ENCODE measurements around the gene MALL.
"Not testable (repeated sequence)": the region's sequence is repeated elsewhere in the genome, so short reads cannot be mapped to it uniquely, and the experiment has no call there.

The MALL gene

DNA sequence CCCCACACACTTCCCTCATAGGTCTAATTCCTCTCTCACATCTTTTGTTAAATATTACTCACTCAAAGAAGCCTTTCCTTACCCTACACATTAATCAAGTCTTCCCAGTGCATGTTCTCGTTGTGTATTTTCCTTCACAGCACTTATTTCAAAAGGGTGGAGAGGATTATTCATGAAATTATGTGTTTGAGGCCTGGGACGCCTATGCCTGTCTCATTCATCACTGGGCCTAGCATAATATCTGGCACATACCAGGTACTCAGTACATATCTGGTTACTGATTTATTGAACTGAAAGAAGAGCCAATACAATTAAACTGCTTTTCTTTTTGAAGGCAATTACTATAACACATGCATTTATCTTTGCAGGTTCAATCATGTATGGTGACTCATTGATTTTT lies 15.1 kb upstream of the MALL start:
- H3K27me3 Mint-ChIP-seq = peaks cover 2% of the 10 kb centered on the region
- peaks cover 11% of the 10 kb centered on the region for H3K9me3 Mint-ChIP-seq
- H3K4me1 Mint-ChIP-seq = no peaks in the 10 kb centered on the region
- ATAC-seq (ENCODE audit: low read depth) = no peak
- no peak overlapping the region for H3K27ac Mint-ChIP-seq
- no peak overlapping the region for H3K4me3 Mint-ChIP-seq
- peaks cover 13% of the 10 kb centered on the region for H3K36me3 Mint-ChIP-seq
- DNase-seq (ENCODE audit: low spot score in 2 of 2) = no peak

DNA sequence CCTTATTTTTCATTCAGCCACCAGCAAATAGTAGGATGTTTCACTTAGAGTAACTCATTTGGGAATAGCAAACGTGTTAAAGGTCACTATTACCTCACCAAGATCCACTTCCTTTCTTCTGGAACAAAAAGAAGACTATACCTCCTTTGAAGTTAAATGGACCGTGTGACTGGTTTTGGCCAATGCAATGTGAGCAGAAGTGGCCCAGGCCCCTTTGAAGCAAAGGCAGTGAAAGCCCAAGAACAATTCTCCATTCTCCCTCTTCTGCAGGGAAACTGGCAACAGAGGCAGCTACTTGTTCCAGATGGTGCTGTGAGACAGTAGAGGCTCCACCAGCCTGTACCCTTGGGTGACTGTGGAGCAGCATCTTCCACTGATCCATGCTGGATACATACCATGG lies 11.3 kb upstream of the MALL start:
- peaks cover 6% of the 10 kb centered on the region for H3K36me3 Mint-ChIP-seq

DNA sequence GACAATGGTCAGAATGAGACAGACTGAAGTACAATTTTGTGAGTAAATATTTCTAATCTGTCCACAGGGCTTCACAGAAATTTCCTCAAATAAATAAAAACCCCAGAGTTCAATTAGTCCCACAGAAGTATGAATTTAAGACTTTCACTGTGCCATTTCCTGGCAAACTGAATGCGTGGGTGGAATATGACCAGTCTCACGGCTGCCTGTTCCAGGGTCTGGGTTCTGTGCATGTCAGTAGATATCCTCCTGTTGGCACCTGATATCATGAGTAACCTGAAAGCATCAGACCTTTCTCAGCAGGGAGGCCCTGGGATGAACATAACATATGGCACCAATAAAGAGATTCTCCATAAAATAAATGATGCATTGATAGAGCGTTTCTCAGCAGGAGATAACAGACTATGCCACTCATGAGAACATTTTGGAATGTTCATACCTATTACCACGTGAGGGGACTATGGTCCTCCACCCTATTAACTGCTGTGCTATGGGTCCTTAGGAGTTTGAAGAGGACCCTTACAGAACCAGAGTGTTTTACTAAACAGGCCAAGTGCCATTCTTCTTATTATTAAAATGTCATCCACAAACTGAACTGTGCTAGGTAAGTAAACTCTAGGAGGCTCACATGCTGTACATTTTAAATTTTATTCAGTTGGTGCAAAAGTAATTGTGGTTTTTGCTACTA lies 10.6 kb upstream of the MALL start:
- Mint-ChIP-seq H3K4me3 (no peak overlapping the region), H3K27ac (no peak overlapping the region), H3K9me3 (no peaks in the 10 kb centered on the region), H3K4me1 (no peaks in the 10 kb centered on the region), H3K36me3 (peaks cover 5% of the 10 kb centered on the region), H3K27me3 (no peaks in the 10 kb centered on the region)
- DNase-seq (ENCODE audit: low spot score in 2 of 2) (no peak), ATAC-seq (ENCODE audit: low read depth) (no peak)

More for the DNA sequence above, 11.3 kb upstream of the MALL start:
- Mint-ChIP-seq H3K9me3 (no peaks in the 10 kb centered on the region), H3K4me3 (no peak overlapping the region), H3K27ac (no peak overlapping the region), H3K27me3 (peaks cover under 1% of the 10 kb centered on the region), H3K4me1 (no peaks in the 10 kb centered on the region)
- ATAC-seq (ENCODE audit: low read depth) (no peak), DNase-seq (ENCODE audit: low spot score in 2 of 2) (no peak)

DNA sequence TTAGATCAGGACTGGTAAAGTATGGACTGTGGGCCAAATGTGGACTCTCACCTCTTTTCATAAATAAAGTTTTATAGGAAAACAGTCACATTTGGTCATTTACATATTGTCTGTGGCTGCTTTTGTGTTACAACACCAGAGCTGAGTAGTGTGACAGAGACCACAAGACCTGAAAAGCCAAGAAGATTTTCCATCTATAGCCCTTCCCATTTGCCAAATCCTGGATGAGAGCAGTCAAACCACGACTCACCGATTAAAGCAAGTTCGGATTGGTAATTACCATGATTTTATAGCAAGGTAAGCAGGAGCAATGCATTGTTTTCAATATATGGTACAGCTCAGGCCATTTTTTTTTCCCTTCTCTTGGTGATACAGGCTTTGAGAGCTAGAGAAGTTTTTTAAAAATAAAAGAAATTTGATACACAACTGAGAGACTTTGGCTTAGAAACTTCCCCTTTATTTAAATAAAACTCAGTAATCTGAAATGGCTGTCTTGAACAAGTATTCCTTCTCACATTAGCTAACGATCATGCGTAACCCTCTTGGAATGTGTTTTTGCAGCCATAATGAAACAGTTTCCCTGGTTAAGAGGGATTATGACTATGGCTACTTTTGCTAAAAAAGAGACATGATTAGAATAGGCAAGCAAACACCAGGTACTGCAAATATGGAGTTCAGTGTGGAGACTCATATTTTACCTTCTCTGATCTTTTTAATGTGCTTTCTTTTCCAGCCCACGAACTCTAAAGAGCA lies 9.5 kb upstream of the MALL start:
- Mint-ChIP-seq H3K27me3 (no peaks in the 10 kb centered on the region), H3K36me3 (no peaks in the 10 kb centered on the region), H3K9me3 (no peaks in the 10 kb centered on the region), H3K4me1 (no peaks in the 10 kb centered on the region), H3K4me3 (no peak overlapping the region), H3K27ac (no peak overlapping the region)
- DNase-seq (ENCODE audit: low spot score in 2 of 2) (no peak), ATAC-seq (ENCODE audit: low read depth) (no peak)

DNA sequence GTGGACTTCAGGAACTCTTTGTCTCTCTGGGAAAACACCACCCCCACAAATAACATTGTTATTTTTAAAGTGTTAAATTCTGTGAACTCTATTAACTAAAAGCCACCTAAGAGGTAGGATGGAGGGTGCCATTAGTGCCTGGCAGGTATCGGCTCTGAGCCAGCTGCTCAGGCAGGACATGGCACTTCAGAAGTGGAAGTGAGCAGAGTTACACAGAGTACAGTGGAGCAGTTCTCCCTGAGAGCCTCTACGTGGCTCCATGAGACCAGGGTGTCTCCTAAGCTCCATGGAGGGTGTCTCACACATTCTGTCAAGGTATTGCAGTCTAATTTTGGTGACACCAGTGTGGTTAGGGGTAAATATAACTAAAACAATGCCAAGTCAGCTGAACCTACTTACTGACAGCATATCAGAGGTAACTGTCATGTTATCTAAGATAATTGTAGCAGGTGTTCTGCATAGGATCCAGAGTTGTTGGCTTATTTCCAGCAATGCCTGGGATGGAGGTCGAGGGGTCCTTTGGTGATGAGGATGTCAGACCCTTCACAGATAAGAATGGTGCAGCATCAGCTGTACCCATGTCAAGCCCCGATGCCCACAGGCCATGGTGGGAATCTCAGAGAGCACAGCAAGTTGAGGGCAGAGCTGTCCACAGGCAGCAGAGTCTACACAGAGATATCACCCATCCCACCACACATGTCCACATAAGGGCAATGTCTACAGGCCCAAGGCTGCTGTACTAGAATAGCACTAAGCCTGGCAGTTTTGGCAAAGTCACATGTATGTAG lies 8.6 kb upstream of the MALL start:
- Mint-ChIP-seq H3K4me3 (no peak overlapping the region), H3K4me1 (no peaks in the 10 kb centered on the region), H3K9me3 (no peaks in the 10 kb centered on the region), H3K27me3 (peaks cover 2% of the 10 kb centered on the region), H3K27ac (no peak overlapping the region), H3K36me3 (no peaks in the 10 kb centered on the region)
- DNase-seq (ENCODE audit: low spot score in 2 of 2) (no peak), ATAC-seq (ENCODE audit: low read depth) (no peak)

DNA sequence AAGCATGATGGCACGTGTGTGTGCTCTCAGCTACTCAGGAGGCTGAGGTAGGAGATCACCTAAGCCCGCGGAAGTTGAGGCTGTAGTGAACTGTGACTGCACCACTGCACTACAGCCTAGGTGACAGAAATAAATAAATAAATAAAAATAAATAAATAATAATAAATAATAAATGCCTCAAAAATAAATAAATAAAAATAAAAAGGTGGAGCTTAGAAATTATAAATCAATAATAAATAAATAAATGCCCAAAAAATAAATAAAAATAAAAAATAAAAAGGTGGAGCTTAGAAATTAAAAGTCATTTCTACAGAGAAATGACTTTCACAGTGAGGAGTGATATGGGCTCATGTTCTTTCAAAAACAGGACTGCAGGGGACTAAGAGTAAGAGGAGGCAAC lies 6.0 kb upstream of the MALL start:
- ATAC-seq (ENCODE audit: low read depth) (no peak), DNase-seq (ENCODE audit: low spot score in 2 of 2) (no peak)
- no peaks in the 10 kb centered on the region for H3K36me3 Mint-ChIP-seq
- no peak overlapping the region for H3K27ac Mint-ChIP-seq
- no peaks in the 10 kb centered on the region for H3K9me3 Mint-ChIP-seq
- H3K27me3 Mint-ChIP-seq = peaks cover 6% of the 10 kb centered on the region
- no peaks in the 10 kb centered on the region for H3K4me1 Mint-ChIP-seq
- no peak overlapping the region for H3K4me3 Mint-ChIP-seq

DNA sequence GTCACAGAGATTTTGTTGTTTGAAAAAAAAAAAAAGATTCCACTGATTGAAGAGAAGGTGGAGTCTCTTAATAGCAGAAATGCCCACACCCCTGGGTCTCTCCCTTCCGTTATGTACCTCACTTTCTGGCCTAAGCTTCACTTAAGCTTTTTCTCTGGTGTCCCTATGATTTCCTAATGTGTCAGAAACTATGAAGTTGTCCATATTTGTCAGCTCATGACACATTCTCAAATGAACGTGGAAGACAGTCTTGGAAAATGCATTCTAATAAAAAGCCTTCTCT lies 5.4 kb upstream of the MALL start:
- Mint-ChIP-seq H3K4me1 (no peaks in the 10 kb centered on the region), H3K36me3 (no peaks in the 10 kb centered on the region), H3K27me3 (peaks cover 10% of the 10 kb centered on the region), H3K9me3 (no peaks in the 10 kb centered on the region), H3K4me3 (no peak overlapping the region), H3K27ac (no peak overlapping the region)
- no peak for ATAC-seq (ENCODE audit: low read depth)
- DNase-seq (ENCODE audit: low spot score in 2 of 2) = no peak

DNA sequence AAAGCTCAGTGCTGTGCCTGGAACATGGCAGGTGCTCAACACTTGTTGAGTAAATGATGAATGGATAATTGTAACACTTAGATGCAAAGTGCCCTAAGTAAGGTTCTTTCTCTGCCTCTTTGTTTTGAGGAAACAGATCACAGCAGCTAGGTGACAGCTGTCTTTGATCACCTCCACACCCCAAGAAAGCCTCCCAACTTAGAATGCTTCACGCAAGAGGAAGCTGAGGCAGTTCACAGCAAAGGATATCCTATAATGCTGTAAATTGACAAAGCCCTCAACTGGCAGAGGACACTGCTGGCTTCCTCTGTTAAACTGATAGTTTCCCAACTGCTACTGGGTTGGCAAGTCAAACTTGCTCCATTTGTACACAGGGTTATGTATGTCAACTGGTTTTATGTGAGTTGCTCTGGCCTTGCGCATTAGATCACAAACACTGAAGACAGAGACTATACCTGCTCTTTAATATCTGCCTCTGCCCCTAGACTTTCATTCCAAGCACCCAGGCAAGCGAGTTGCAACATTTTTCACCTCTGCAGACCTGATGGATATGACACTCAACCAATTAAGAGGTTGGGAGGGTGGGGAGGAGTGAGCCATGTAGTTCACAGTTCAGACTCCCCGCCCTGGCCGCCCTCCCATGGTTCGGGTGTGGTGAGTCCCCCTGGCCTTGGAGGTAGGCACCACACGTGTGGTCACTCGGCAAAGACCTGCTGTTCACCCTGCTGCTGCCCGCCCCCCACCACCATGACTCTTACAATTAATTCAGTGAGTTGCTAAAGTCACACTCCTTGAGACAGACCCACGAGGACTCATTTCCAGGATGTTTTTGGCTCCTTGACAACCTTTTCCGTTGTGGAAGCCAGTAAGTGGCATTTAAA lies 4.8 kb upstream of the MALL start:
- DNase-seq (ENCODE audit: low spot score in 2 of 2) = no peak
- Mint-ChIP-seq H3K27me3 (peaks cover 10% of the 10 kb centered on the region), H3K4me1 (no peaks in the 10 kb centered on the region), H3K9me3 (no peaks in the 10 kb centered on the region), H3K27ac (no peak overlapping the region), H3K4me3 (no peak overlapping the region), H3K36me3 (no peaks in the 10 kb centered on the region)
- ATAC-seq (ENCODE audit: low read depth) = no peak

DNA sequence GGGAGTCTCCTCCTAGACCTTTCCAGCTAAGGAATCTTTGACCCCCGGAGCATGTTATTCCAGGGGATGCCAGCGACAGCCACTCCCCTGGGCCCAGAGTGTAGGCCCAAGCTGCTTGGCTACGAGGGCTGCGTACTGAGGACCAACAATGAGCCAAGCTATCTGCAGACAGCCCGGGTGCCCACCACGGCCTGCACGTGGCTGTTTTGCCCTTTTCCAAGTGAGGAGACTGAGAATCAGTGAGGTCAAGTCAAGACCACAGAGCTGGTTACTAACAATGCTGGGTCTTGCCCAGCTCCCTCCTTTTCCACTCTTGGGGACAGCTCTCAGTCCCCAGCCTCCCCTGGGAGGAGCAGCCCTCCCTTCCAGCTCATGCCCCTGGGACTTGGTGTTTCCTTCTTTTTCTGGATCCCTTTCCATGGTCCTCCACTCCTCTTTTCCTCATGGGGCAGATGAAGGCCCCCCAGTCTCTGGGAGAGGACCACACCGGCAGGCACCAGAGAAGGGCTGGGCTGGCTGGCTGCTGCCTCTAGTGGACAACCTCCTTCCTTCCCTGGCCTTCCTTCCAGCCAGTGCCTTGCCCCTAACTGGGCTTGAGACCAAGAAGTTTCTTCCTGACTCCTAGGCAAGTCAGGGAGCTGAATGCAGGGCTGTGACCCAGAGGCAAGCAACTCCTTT lies 550 bp upstream of the MALL start:
- H3K27me3 Mint-ChIP-seq = peaks cover 17% of the 10 kb centered on the region
- H3K4me1 Mint-ChIP-seq = no peaks in the 10 kb centered on the region
- no peak overlapping the region for H3K27ac Mint-ChIP-seq
- H3K36me3 Mint-ChIP-seq = no peaks in the 10 kb centered on the region
- DNase-seq (ENCODE audit: low spot score in 2 of 2) = no peak
- peaks cover 2% of the 10 kb centered on the region for H3K9me3 Mint-ChIP-seq
- no peak overlapping the region for H3K4me3 Mint-ChIP-seq
- ATAC-seq (ENCODE audit: low read depth) = no peak

DNA sequence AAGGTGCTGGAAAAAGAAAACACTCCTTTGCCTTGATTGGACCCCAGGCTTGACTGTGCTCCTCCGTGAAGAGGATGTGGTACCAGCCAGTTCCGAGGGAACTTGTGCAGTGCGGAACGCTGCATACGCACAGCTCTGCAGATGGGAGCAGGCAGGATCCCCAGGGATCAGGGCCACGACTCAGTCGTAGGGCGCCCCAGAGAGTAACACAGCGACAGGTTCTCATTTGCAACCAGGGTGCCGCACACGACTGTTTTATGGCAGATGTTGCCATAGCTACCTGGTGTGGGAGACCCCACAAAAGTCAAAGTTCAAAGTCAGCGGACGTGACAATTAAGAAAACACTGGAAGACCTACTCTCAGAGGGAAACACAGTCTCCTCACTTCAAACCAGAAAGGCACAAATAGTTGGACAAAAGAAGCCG lies 779 bp downstream of the MALL start:
- no peak overlapping the region for H3K4me3 Mint-ChIP-seq
- no peaks in the 10 kb centered on the region for H3K4me1 Mint-ChIP-seq
- DNase-seq (ENCODE audit: low spot score in 2 of 2) (no peak), ATAC-seq (ENCODE audit: low read depth) (no peak)
- no peak overlapping the region for H3K27ac Mint-ChIP-seq
- H3K9me3 Mint-ChIP-seq = peaks cover 6% of the 10 kb centered on the region
- H3K27me3 Mint-ChIP-seq = peaks cover 21% of the 10 kb centered on the region
- no peaks in the 10 kb centered on the region for H3K36me3 Mint-ChIP-seq

DNA sequence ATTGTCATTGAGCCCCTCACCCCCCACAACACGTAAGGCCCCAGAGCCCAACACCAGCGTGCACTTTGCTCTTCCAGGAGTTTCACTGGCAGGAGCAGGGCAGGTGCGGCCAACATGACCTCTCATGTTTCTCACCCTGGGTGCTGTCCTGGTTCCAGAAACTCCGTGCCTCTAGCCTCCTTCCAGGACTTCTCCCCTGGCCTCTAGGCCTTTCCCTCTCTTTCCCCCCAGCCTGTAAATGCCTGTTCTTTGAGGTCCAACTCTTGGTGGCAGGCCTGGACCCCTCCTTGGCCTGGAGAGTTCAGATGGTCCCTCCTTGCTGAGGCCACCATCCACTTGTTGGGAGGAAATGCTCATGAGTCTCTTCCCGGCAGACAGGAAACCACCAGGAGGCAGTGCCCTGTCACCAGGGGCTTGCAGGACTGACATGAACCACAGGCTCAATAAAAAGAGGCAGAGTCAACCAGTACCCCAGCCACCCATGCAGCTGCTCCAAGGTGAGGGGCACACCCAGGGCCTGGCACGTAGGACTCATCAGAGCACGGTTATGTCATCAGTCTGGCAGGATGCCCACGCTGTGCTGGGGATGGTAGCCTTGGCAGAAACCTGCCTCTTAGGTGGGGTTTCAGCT lies 1.5 kb downstream of the MALL start:
- DNase-seq (ENCODE audit: low spot score in 2 of 2) (no peak), ATAC-seq (ENCODE audit: low read depth) (no peak)
- Mint-ChIP-seq H3K36me3 (no peaks in the 10 kb centered on the region), H3K9me3 (peaks cover 6% of the 10 kb centered on the region), H3K4me1 (no peaks in the 10 kb centered on the region), H3K27me3 (peaks cover 19% of the 10 kb centered on the region), H3K27ac (no peak overlapping the region), H3K4me3 (no peak overlapping the region)

DNA sequence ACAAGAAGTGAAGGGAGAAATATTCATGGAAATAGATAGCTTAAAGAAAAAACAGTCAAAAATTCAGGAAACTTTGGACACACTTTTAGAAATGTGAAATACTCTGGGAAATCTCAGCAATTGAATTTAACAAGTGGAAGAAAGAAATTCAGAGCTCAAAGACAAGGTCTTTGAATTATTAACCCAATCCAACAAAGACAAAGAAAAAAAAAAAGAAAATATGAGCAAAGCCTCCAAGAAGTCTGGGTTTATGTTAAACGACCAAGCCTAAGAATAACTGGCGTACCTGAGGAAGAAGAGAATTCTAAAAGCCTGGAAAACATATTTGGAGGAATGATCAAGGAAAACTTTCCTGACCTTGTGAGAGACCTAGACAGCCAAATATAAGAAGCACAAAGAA lies 7.3 kb downstream of the MALL start:
- not testable (repeated sequence) for H3K27ac Mint-ChIP-seq; H3K4me1 Mint-ChIP-seq; H3K36me3 Mint-ChIP-seq; ATAC-seq (ENCODE audit: low read depth); DNase-seq (ENCODE audit: low spot score in 2 of 2); H3K9me3 Mint-ChIP-seq; H3K4me3 Mint-ChIP-seq
- peaks cover 20% of the 10 kb centered on the region for H3K27me3 Mint-ChIP-seq

Data from memory B cell (primary cell).